D721Med (cell line): ENCODE results near the gene LBP.

Source experiments
- DNase-seq: peaks from one replicate; pipeline ENCODE4 v3.0.0; 2011; ENCODE audit warnings: low spot score; ENCODE audit not compliant: insufficient read length
- FAIRE-seq: peaks from 2 replicates; lab custom pipeline; 2011; peaks lifted over from hg19 to GRCh38; lab: Jason Lieb, UNC
- TF ChIP-seq, protein P1 (sequence below): IDR thresholded peaks from 2 replicates; pipeline ENCODE4 v1.5.1; 2012; ENCODE audit warnings: mild to moderate bottlenecking, control low read depth; ENCODE audit not compliant: insufficient read depth; ENCODE audit errors: missing control alignments

Gene LBP

DNA sequence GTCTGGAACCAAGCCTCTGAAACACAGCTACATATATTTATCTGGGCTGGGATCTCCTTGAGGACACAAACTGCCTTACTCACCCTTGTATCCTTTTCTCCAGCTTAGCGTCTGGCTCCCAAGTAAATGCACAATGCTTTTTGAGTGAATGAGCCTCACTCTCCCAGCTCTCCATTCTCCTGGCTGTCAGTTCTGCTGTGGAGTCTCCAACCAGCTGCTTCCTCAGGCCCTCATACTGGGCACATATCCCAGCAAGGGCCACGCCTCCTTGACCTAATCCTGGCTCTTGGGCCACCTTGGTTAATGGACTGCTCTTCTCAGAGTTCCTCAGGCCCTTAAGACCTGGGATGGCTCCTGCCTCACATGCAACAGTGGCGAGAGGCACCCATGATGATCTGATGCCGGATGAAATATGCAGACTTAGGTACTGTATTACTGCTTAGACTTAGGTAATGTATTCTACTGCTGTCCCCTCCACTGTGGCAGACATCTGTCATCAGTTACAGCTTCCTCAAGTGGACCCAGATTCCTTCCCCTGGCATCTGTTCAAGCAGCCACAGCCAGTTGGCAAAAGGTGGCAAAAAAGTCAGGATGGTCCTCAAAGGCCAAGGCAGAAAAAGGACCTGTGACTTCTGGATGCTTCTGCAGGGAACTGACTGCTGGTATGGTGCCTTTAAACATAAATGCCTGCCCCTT, 72.4 kb downstream of the LBP start:
- TF ChIP-seq, protein P1, sequence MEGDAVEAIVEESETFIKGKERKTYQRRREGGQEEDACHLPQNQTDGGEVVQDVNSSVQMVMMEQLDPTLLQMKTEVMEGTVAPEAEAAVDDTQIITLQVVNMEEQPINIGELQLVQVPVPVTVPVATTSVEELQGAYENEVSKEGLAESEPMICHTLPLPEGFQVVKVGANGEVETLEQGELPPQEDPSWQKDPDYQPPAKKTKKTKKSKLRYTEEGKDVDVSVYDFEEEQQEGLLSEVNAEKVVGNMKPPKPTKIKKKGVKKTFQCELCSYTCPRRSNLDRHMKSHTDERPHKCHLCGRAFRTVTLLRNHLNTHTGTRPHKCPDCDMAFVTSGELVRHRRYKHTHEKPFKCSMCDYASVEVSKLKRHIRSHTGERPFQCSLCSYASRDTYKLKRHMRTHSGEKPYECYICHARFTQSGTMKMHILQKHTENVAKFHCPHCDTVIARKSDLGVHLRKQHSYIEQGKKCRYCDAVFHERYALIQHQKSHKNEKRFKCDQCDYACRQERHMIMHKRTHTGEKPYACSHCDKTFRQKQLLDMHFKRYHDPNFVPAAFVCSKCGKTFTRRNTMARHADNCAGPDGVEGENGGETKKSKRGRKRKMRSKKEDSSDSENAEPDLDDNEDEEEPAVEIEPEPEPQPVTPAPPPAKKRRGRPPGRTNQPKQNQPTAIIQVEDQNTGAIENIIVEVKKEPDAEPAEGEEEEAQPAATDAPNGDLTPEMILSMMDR: no peak
- FAIRE-seq: no peak
- DNase-seq: no peak

- FAIRE-seq: no peak
- TF ChIP-seq, protein P1: no peak
- no peak for DNase-seq
Observed at GRCh38 chr20:38420388-38421085, 74.3 kb downstream of the LBP start.

DNA sequence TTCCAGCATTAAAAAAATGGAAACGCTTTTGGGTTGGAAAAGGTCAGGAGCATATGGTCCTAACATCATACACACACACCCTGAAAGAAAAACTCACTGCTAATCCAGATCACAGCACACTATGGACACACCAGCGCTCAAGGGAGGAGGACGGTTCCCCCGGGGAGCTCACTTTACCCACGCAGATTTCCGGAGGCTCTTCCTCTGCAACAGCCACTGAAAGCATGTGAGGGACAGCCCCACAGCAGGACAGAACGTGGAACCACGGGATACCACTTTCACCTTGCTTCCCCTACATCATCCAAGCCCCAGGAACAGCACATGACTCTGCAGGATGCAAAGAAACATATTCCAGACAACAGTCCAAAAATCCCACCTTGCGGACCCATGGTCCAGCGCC, 75.6 kb downstream of the LBP start:
- no peak for FAIRE-seq

DNA sequence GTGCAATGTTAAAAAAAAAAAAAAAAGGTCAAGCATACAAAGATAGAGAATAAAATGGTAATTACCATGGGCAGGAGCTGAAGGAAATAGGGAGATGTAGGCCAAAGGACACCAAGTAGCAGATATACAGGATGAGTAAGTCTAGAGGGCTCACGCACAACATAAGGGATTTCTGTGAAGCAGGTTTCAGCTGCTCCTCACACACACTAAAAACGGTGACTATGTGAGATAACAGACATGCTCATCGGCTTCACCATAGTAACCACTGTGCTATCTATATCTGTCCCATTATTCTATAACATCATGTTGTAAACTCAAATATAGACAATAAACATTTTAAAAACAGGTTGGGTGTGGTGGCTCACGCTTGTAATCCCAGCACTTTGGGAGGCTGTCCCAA, 77.3 kb downstream of the LBP start:
- FAIRE-seq (no peak), DNase-seq (no peak)
- TF ChIP-seq, protein P1: no peak

More for the DNA sequence above, 75.6 kb downstream of the LBP start:
- DNase-seq: no peak
- TF ChIP-seq, protein P1: no peak

DNA sequence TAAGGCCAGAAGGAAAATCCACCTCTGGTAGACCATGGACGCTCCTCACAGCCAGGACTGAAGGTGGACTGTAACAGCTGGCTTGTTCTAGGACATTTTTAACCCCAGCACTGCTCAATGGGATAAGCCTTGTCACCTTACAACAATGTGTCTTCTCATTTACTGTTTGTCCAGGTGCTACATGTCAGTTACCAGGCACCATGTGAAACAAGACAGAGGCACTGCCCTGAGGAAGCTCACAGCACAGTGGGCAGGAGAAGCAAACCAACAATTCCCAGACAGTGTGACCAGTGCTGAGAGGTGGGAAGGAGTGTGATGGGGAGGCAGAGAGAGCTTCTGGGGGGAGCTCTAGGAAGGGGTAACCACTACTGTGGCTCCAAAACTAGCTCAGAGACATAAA, 78.1 kb downstream of the LBP start:
- TF ChIP-seq, protein P1: no peak
- FAIRE-seq (no peak), DNase-seq (no peak)

DNA sequence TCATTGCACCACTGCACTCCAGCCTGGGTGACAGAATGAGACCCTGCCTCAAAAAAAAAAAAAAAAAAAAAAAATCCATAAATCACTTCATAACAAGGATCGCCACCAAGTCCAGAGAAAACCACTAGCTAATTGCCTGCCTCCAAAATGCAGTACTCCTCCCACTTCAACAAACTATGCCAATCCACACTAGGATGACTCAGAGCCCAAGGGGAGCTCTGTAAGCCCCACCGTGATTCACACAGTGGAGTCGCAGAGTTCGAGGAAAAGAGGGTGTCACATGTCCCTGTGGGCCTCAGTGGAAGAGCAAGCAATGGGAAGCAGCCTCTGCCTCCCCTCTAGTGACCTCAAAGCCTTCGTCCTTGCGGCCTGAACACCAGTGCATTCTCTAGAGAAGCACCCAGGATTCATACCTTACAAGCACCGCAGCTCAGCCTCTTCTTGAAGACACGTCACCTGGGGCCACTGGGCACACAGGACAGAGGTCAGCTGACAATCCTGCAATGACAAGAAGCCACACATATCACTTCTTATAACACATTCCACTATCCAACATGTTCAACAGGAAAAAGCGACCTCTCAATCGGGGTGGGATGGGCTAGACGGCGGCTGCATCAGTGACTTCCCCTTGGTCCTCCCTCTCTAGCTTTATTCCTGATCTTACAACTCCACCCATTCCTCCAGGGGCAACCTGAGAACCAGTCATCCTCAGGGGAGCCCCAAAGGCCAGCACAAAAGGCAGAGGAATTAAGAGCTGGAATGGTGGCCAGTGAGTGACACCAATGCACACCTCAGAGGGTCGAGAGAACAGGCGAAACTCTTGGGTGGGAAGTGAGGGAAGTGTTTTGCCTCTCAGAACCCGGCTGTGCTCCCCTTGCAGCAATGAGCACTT, 80.0 kb downstream of the LBP start:
- no peak for DNase-seq

More for the DNA sequence above, 80.0 kb downstream of the LBP start:
- TF ChIP-seq, protein P1: no peak
- no peak for FAIRE-seq
